ENCODE measurements around the gene NOXO1.

Gene NOXO1

GRCh38 chr16:1999866-2000514 lies 18.7 kb upstream of the NOXO1 start:
- H3K4me1 Mint-ChIP-seq: peaks cover 4% of the 10 kb centered on the region
- no peak overlapping the region for H3K27ac Mint-ChIP-seq (ENCODE audit: low read depth)
- no peaks in the 10 kb centered on the region for H3K27me3 Mint-ChIP-seq
- no peak for ATAC-seq (replicated peaks; ENCODE audit: extremely low read depth, poor library complexity, severe bottlenecking)
- no peak for DNase-seq (ENCODE audit: low spot score in 2 of 2)
- no peaks in the 10 kb centered on the region for H3K9me3 Mint-ChIP-seq
- H3K36me3 Mint-ChIP-seq (ENCODE audit: insufficient read depth): peaks cover 15% of the 10 kb centered on the region
- H3K4me3 Mint-ChIP-seq: no peak overlapping the region

GRCh38 chr16:1998852-1999801 lies 17.9 kb upstream of the NOXO1 start:
- Mint-ChIP-seq H3K27ac (ENCODE audit: low read depth) (no peak overlapping the region), H3K4me3 (no peak overlapping the region), H3K9me3 (no peaks in the 10 kb centered on the region), H3K27me3 (no peaks in the 10 kb centered on the region), H3K4me1 (no peaks in the 10 kb centered on the region), H3K36me3 (ENCODE audit: insufficient read depth) (peaks cover 15% of the 10 kb centered on the region)
- ATAC-seq (replicated peaks; ENCODE audit: extremely low read depth, poor library complexity, severe bottlenecking): no peak
- DNase-seq (ENCODE audit: low spot score in 2 of 2): no peak

GRCh38 chr16:1998360-1998835 lies 17.1 kb upstream of the NOXO1 start:
- no peak for DNase-seq (ENCODE audit: low spot score in 2 of 2)
- no peak for ATAC-seq (replicated peaks; ENCODE audit: extremely low read depth, poor library complexity, severe bottlenecking)
- no peaks in the 10 kb centered on the region for H3K9me3 Mint-ChIP-seq
- no peak overlapping the region for H3K27ac Mint-ChIP-seq (ENCODE audit: low read depth)
- no peaks in the 10 kb centered on the region for H3K27me3 Mint-ChIP-seq
- no peaks in the 10 kb centered on the region for H3K4me1 Mint-ChIP-seq
- no peak overlapping the region for H3K4me3 Mint-ChIP-seq
- H3K36me3 Mint-ChIP-seq (ENCODE audit: insufficient read depth): peaks cover 13% of the 10 kb centered on the region

GRCh38 chr16:1997494-1998359 lies 16.5 kb upstream of the NOXO1 start:
- ATAC-seq (replicated peaks; ENCODE audit: extremely low read depth, poor library complexity, severe bottlenecking) (no peak), DNase-seq (ENCODE audit: low spot score in 2 of 2) (no peak)
- H3K27ac Mint-ChIP-seq (ENCODE audit: low read depth): no peak overlapping the region
- no peak overlapping the region for H3K4me3 Mint-ChIP-seq
- H3K36me3 Mint-ChIP-seq (ENCODE audit: insufficient read depth): peaks cover 17% of the 10 kb centered on the region
- H3K9me3 Mint-ChIP-seq: no peaks in the 10 kb centered on the region
- H3K4me1 Mint-ChIP-seq: no peaks in the 10 kb centered on the region
- H3K27me3 Mint-ChIP-seq: no peaks in the 10 kb centered on the region

- peaks cover 10% of the 10 kb centered on the region for H3K36me3 Mint-ChIP-seq (ENCODE audit: insufficient read depth)
- H3K4me1 Mint-ChIP-seq: peaks cover 14% of the 10 kb centered on the region
- no peak overlapping the region for H3K4me3 Mint-ChIP-seq
- H3K27me3 Mint-ChIP-seq: peaks cover 8% of the 10 kb centered on the region
- H3K9me3 Mint-ChIP-seq: no peaks in the 10 kb centered on the region
- no peak overlapping the region for H3K27ac Mint-ChIP-seq (ENCODE audit: low read depth)
- no peak for ATAC-seq (replicated peaks; ENCODE audit: extremely low read depth, poor library complexity, severe bottlenecking)
- DNase-seq (ENCODE audit: low spot score in 2 of 2): no peak
Measured at GRCh38 chr16:1993731-1994131, 12.5 kb upstream of the NOXO1 start.

- Mint-ChIP-seq H3K4me1 (peaks cover 14% of the 10 kb centered on the region), H3K36me3 (ENCODE audit: insufficient read depth) (peaks cover 10% of the 10 kb centered on the region), H3K27ac (ENCODE audit: low read depth) (no peak overlapping the region), H3K4me3 (no peak overlapping the region), H3K27me3 (peaks cover 14% of the 10 kb centered on the region), H3K9me3 (no peaks in the 10 kb centered on the region)
- DNase-seq (ENCODE audit: low spot score in 2 of 2): no peak
- ATAC-seq (replicated peaks; ENCODE audit: extremely low read depth, poor library complexity, severe bottlenecking): no peak
Measured at GRCh38 chr16:1992704-1993317, 11.5 kb upstream of the NOXO1 start.

- Mint-ChIP-seq H3K36me3 (ENCODE audit: insufficient read depth) (peaks cover 12% of the 10 kb centered on the region), H3K27ac (ENCODE audit: low read depth) (peak overlapping the region; percentile 73), H3K9me3 (no peaks in the 10 kb centered on the region), H3K27me3 (peaks cover 14% of the 10 kb centered on the region), H3K4me3 (peak overlapping the region; percentile 67), H3K4me1 (peaks cover 14% of the 10 kb centered on the region)
- peak; percentile 63 for ATAC-seq (replicated peaks; ENCODE audit: extremely low read depth, poor library complexity, severe bottlenecking)
- peak; percentile 90 to 91 for DNase-seq (ENCODE audit: low spot score in 2 of 2)
Measured at GRCh38 chr16:1991948-1992703, 10.9 kb upstream of the NOXO1 start.

- H3K27ac Mint-ChIP-seq (ENCODE audit: low read depth): peak overlapping the region; percentile 73
- no peak for ATAC-seq (replicated peaks; ENCODE audit: extremely low read depth, poor library complexity, severe bottlenecking)
- H3K27me3 Mint-ChIP-seq: peaks cover 14% of the 10 kb centered on the region
- H3K36me3 Mint-ChIP-seq (ENCODE audit: insufficient read depth): peaks cover 12% of the 10 kb centered on the region
- no peak for DNase-seq (ENCODE audit: low spot score in 2 of 2)
- H3K4me3 Mint-ChIP-seq: peak overlapping the region; percentile 67
- no peaks in the 10 kb centered on the region for H3K9me3 Mint-ChIP-seq
- H3K4me1 Mint-ChIP-seq: peaks cover 14% of the 10 kb centered on the region
Measured at GRCh38 chr16:1991588-1991947, 10.3 kb upstream of the NOXO1 start.

GRCh38 chr16:1991135-1991551 lies 9.9 kb upstream of the NOXO1 start:
- Mint-ChIP-seq H3K36me3 (ENCODE audit: insufficient read depth) (peaks cover 16% of the 10 kb centered on the region), H3K9me3 (no peaks in the 10 kb centered on the region), H3K4me1 (peaks cover 14% of the 10 kb centered on the region), H3K27me3 (peaks cover 14% of the 10 kb centered on the region), H3K4me3 (peak overlapping the region; percentile 67), H3K27ac (ENCODE audit: low read depth) (peak overlapping the region; percentile 73)
- DNase-seq (ENCODE audit: low spot score in 2 of 2): peak in 1 of 2 donors; percentile 45
- peak; percentile 63 for ATAC-seq (replicated peaks; ENCODE audit: extremely low read depth, poor library complexity, severe bottlenecking)

GRCh38 chr16:1990351-1991134 lies 9.3 kb upstream of the NOXO1 start:
- no peaks in the 10 kb centered on the region for H3K9me3 Mint-ChIP-seq
- peaks cover 14% of the 10 kb centered on the region for H3K4me1 Mint-ChIP-seq
- peaks cover 18% of the 10 kb centered on the region for H3K36me3 Mint-ChIP-seq (ENCODE audit: insufficient read depth)
- no peak for DNase-seq (ENCODE audit: low spot score in 2 of 2)
- no peak for ATAC-seq (replicated peaks; ENCODE audit: extremely low read depth, poor library complexity, severe bottlenecking)
- peak overlapping the region; percentile 73 for H3K27ac Mint-ChIP-seq (ENCODE audit: low read depth)
- peaks cover 14% of the 10 kb centered on the region for H3K27me3 Mint-ChIP-seq
- H3K4me3 Mint-ChIP-seq: peak overlapping the region; percentile 67

GRCh38 chr16:1990101-1990350 lies 8.8 kb upstream of the NOXO1 start:
- peaks cover 18% of the 10 kb centered on the region for H3K36me3 Mint-ChIP-seq (ENCODE audit: insufficient read depth)
- DNase-seq (ENCODE audit: low spot score in 2 of 2) (no peak), ATAC-seq (replicated peaks; ENCODE audit: extremely low read depth, poor library complexity, severe bottlenecking) (no peak)
- peak overlapping the region; percentile 67 for H3K4me3 Mint-ChIP-seq
- H3K4me1 Mint-ChIP-seq: peaks cover 15% of the 10 kb centered on the region
- H3K27ac Mint-ChIP-seq (ENCODE audit: low read depth): no peak overlapping the region
- H3K27me3 Mint-ChIP-seq: peaks cover 14% of the 10 kb centered on the region
- H3K9me3 Mint-ChIP-seq: no peaks in the 10 kb centered on the region
